Measurements from ENCODE around the gene MOSPD3. TPM values are rescaled to one million over a fixed set of nuclear protein-coding genes. Genes with fewer than 3 reads are reported as not detected.

MOSPD3 gene
- total RNA-seq: 5.4 and 6.4 TPM in 2 replicates

GRCh38 chr7:100611983-100612729 is at the start of gene MOSPD3:
TSS of gene MOSPD3 (plus strand) at chr7:100612540. CDS start at chr7:100612792, 252 bp downstream.

GRCh38 chr7:100573691-100574361 is 38.5 kb upstream of the MOSPD3 start, which contains the start of gene SAP25:
TSS of gene SAP25 (minus strand) at chr7:100573900. CDS start at chr7:100573742, 158 bp downstream.

GRCh38 chr7:100585511-100586265 is 26.7 kb upstream of the MOSPD3 start, which contains the start of gene LRCH4:
TSS of gene LRCH4 (minus strand) at chr7:100586129. CDS start at chr7:100586100, 29 bp downstream.

GRCh38 chr7:100586266-100587025 is 25.9 kb upstream of the MOSPD3 start, which contains the start of gene FBXO24:
TSS of gene FBXO24 (plus strand) at chr7:100586328. CDS start at chr7:100586626, 298 bp downstream.

GRCh38 chr7:100641463-100641859 is 29.1 kb downstream of the MOSPD3 start, which contains the start of gene TFR2:
TSS of gene TFR2 (minus strand) at chr7:100641552. CDS start at chr7:100641509, 43 bp downstream.

GRCh38 chr7:100655908-100656674 is 43.8 kb downstream of the MOSPD3 start, which contains the start of gene ACTL6B:
TSS of gene ACTL6B (minus strand) at chr7:100656448. CDS start at chr7:100656354, 94 bp downstream.

Other genes starting within 250 kb of the MOSPD3 start
- 0.17 and 0.22 TPM in 2 replicates for gene PILRA, start 239.1 kb upstream of the MOSPD3 start, total RNA-seq
- gene ZCWPW1, start 183.8 kb upstream of the MOSPD3 start, total RNA-seq: 1.1 and 1.2 TPM in 2 replicates
- gene MEPCE, start 182.7 kb upstream of the MOSPD3 start, total RNA-seq: 39.4 and 41.5 TPM in 2 replicates
- gene PPP1R35, start 176.0 kb upstream of the MOSPD3 start, total RNA-seq: 10.5 and 12.4 TPM in 2 replicates
- gene SPACDR, start 148.3 kb upstream of the MOSPD3 start, total RNA-seq: 0.09 and 0.22 TPM in 2 replicates
- 16.6 and 18.7 TPM in 2 replicates for gene TSC22D4, start 133.3 kb upstream of the MOSPD3 start, total RNA-seq
- 1.6 and 2.3 TPM in 2 replicates for gene NYAP1, start 128.6 kb upstream of the MOSPD3 start, total RNA-seq
- 26.7 and 49.5 TPM in 2 replicates for gene AGFG2, start 73.3 kb upstream of the MOSPD3 start, total RNA-seq
- not detected in 2 replicates for gene SAP25, start 38.6 kb upstream of the MOSPD3 start, total RNA-seq
- 4.4 and 5.5 TPM in 2 replicates for gene LRCH4, start 26.4 kb upstream of the MOSPD3 start, total RNA-seq
- 0.09 and 0.11 TPM in 2 replicates for gene FBXO24, start 26.2 kb upstream of the MOSPD3 start, total RNA-seq
- gene PCOLCE, start 10.2 kb upstream of the MOSPD3 start, total RNA-seq: 0.09 and 0.11 TPM in 2 replicates
- 0.17 and 0.54 TPM in 2 replicates for gene TFR2, start 29.0 kb downstream of the MOSPD3 start, total RNA-seq
- gene ACTL6B, start 43.9 kb downstream of the MOSPD3 start, total RNA-seq: not detected in 2 replicates
- gene GNB2, start 61.2 kb downstream of the MOSPD3 start, total RNA-seq: 53.7 and 59.7 TPM in 2 replicates
- gene GIGYF1, start 81.7 kb downstream of the MOSPD3 start, total RNA-seq: 14.4 and 16.0 TPM in 2 replicates
- gene POP7, start 93.6 kb downstream of the MOSPD3 start, total RNA-seq: 21.2 and 24.1 TPM in 2 replicates
- not detected in 2 replicates for gene EPO, start 107.9 kb downstream of the MOSPD3 start, total RNA-seq
- gene ZAN, start 121.1 kb downstream of the MOSPD3 start, total RNA-seq: not detected in 2 replicates
- 414 and 442 TPM in 2 replicates for gene EPHB4, start 215.0 kb downstream of the MOSPD3 start, total RNA-seq
- gene SLC12A9, start 240.2 kb downstream of the MOSPD3 start, total RNA-seq: 43.7 and 46.3 TPM in 2 replicates

Data from dermis lymphatic vessel endothelial cell (primary cell).